Sigmoid colon (tissue), 4 donors: ENCODE measurements around the gene LTBP1.
"Not testable (repeated sequence)": the region's sequence is repeated elsewhere in the genome, so short reads cannot be mapped to it uniquely, and the experiment has no call there.

Experiments used
- POLR2A ChIP-seq, 2 donors: fragments of 450-650 bp; IDR thresholded peaks; one replicate each; pipeline ENCODE4 v1.6.1; 2016; ENCODE audit warnings: antibody characterized with exemption in 2 of 2, mild to moderate bottlenecking in 2 of 2, moderate library complexity in 2 of 2
- POLR2AphosphoS5 ChIP-seq, 4 donors: sonication (generic); formaldehyde crosslinking; IDR thresholded peaks; one replicate each; pipeline ENCODE4 v1.6.1; 2017; ENCODE audit warnings: antibody characterized with exemption in 4 of 4
- TF ChIP-seq, protein P1 (sequence below), 4 experiments: fragments of 450-650 bp in 3 of 4; fragments of 200-600 bp in 1 of 4; IDR thresholded peaks; one replicate each; pipeline ENCODE4 v1.5.1; 2016 to 2019; ENCODE audit warnings: antibody characterized with exemption in 4 of 4, mild to moderate bottlenecking in 3 of 4, moderate library complexity in 2 of 4

DNA sequence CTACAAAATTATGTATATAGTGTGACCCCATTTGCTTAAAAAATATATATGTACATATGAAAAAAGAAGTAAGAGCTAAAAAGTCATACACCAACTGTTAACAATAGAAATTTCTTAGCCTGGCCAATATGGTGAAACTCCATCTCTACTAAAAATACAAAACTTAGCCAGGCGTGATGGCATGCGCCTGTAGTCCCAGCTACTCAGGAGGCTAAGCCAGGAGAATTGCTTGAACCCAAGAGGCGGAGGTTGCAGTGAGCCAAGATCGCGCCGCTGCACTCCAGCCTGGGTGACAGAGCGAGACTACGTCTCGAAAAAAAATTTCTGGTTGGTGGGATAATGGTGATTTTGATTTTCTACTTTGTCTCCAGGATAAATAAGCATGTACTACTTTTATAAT is 495.3 kb downstream of the LTBP1 start:
- not testable (repeated sequence) for TF ChIP-seq POLR2AphosphoS5, POLR2A (IDR thresholded peaks at IDR 0.05)
- TF ChIP-seq, protein P1, sequence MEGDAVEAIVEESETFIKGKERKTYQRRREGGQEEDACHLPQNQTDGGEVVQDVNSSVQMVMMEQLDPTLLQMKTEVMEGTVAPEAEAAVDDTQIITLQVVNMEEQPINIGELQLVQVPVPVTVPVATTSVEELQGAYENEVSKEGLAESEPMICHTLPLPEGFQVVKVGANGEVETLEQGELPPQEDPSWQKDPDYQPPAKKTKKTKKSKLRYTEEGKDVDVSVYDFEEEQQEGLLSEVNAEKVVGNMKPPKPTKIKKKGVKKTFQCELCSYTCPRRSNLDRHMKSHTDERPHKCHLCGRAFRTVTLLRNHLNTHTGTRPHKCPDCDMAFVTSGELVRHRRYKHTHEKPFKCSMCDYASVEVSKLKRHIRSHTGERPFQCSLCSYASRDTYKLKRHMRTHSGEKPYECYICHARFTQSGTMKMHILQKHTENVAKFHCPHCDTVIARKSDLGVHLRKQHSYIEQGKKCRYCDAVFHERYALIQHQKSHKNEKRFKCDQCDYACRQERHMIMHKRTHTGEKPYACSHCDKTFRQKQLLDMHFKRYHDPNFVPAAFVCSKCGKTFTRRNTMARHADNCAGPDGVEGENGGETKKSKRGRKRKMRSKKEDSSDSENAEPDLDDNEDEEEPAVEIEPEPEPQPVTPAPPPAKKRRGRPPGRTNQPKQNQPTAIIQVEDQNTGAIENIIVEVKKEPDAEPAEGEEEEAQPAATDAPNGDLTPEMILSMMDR (IDR thresholded peaks at IDR 0.05), result not testable (repeated sequence)
